ENCODE data around the gene TTLL9.

Gene TTLL9

GRCh38 chr20:31859266-31859997 is 11.0 kb upstream of the TTLL9 start:
- DNase-seq = no peak

- no peak for DNase-seq
These were observed 10.4 kb upstream of the TTLL9 start for GRCh38 chr20:31859998-31860380.

GRCh38 chr20:31860390-31861134 is 9.9 kb upstream of the TTLL9 start:
- DNase-seq = no peak

GRCh38 chr20:31861135-31861384 is 9.4 kb upstream of the TTLL9 start:
- DNase-seq = no peak

GRCh38 chr20:31861385-31862156 is 8.9 kb upstream of the TTLL9 start:
- DNase-seq = peak; percentile 48

- no peak for DNase-seq
These were observed 8.3 kb upstream of the TTLL9 start for GRCh38 chr20:31862157-31862470.

- no peak for DNase-seq
These were observed 7.9 kb upstream of the TTLL9 start for GRCh38 chr20:31862506-31862905.

GRCh38 chr20:31863296-31864085 is 6.9 kb upstream of the TTLL9 start:
- no peak for DNase-seq

GRCh38 chr20:31864521-31865400 is 5.7 kb upstream of the TTLL9 start:
- no peak for DNase-seq

- DNase-seq = no peak
These were observed 4.2 kb upstream of the TTLL9 start for GRCh38 chr20:31866221-31866620.

GRCh38 chr20:31868853-31869672 is 1.4 kb upstream of the TTLL9 start:
- DNase-seq = no peak

GRCh38 chr20:31869673-31869941 is 827 bp upstream of the TTLL9 start:
- no peak for DNase-seq

- DNase-seq = no peak
These were observed 538 bp downstream of the TTLL9 start for GRCh38 chr20:31870726-31871617.

- no peak for DNase-seq
These were observed 1.2 kb downstream of the TTLL9 start for GRCh38 chr20:31871618-31871954.

- DNase-seq = no peak
These were observed 2.0 kb downstream of the TTLL9 start for GRCh38 chr20:31872406-31872805.

- no peak for DNase-seq
These were observed 5.2 kb downstream of the TTLL9 start for GRCh38 chr20:31875671-31876070.

- no peak for DNase-seq
These were observed 7.2 kb downstream of the TTLL9 start for GRCh38 chr20:31877684-31878083.

- peak; percentile 95 for DNase-seq
These were observed 8.9 kb downstream of the TTLL9 start for GRCh38 chr20:31879143-31879987.

- no peak for DNase-seq
These were observed 11.5 kb downstream of the TTLL9 start for GRCh38 chr20:31881945-31882344.

- no peak for DNase-seq
These were observed 13.4 kb downstream of the TTLL9 start for GRCh38 chr20:31883829-31884228.

All from fibroblast of skin of abdomen (primary cell).